Measurements from ENCODE around the gene TRA2A.

GRCh38 chr7:23487670-23488069 is 44.1 kb downstream of the TRA2A start:
- TF ChIP-seq CTCF (IDR thresholded peaks at IDR 0.05) (no peak), POLR2A (IDR thresholded peaks at IDR 0.05) (no peak)
